ENCODE measurements around the gene ETFBKMT. TPM values are rescaled to one million over a fixed set of nuclear protein-coding genes. Genes with fewer than 3 reads are reported as not detected.

The ETFBKMT gene
- polyA plus RNA-seq, 3 donors = 0.67 to 2.2 (median 1.5) TPM

GRCh38 chr12:31631023-31631724 lies 28.3 kb upstream of the ETFBKMT start:
- H3K9ac ChIP-seq (ENCODE audit: insufficient read depth, low read length, poor library complexity, severe bottlenecking) = no peak overlapping the region
- 100% methylated on average over 1 of the region's 6 CpGs for WGBS (ENCODE audit: insufficient coverage)
- H4K20me1 ChIP-seq (ENCODE audit: insufficient read depth, low read length) = no peaks in the 10 kb centered on the region
- H3K4me2 ChIP-seq (replicated peaks; ENCODE audit: extremely low read depth, low read length, poor library complexity, severe bottlenecking) = no peak overlapping the region
- H3K4me3 ChIP-seq (replicated peaks in 1 of 3; ENCODE audit: low read depth in 2 of 3, low read length in 3 of 3) = no peak overlapping the region
- Mint-ChIP-seq H3K4me1 (peaks cover 13% of the 10 kb centered on the region), H3K27ac (no peak overlapping the region), H3K27me3 (ENCODE audit: low read depth in 3 of 3) (peaks cover 0 to 6% (median 3%) of the 10 kb centered on the region in 3 donors), H3K4me3 (no peak overlapping the region), H3K36me3 (no peaks in the 10 kb centered on the region), H3K9me3 (no peaks in the 10 kb centered on the region)
- no peak for DNase-seq
- no peaks in the 10 kb centered on the region for H3K36me3 ChIP-seq (replicated peaks in 1 of 2; ENCODE audit: control insufficient read depth in 1 of 2, insufficient read depth in 2 of 2, low read length in 2 of 2)
- H3K27me3 ChIP-seq (ENCODE audit: control insufficient read depth in 2 of 2, insufficient read depth in 2 of 2, low read length in 2 of 2) = no peaks in the 10 kb centered on the region
- H3K9me3 ChIP-seq (replicated peaks in 1 of 2; ENCODE audit: control insufficient read depth in 1 of 2, insufficient read depth in 1 of 2, low read length in 2 of 2) = no peaks in the 10 kb centered on the region
- no peaks in the 10 kb centered on the region for H3K79me2 ChIP-seq (ENCODE audit: insufficient read depth, low read length)
- TF ChIP-seq, protein P1, sequence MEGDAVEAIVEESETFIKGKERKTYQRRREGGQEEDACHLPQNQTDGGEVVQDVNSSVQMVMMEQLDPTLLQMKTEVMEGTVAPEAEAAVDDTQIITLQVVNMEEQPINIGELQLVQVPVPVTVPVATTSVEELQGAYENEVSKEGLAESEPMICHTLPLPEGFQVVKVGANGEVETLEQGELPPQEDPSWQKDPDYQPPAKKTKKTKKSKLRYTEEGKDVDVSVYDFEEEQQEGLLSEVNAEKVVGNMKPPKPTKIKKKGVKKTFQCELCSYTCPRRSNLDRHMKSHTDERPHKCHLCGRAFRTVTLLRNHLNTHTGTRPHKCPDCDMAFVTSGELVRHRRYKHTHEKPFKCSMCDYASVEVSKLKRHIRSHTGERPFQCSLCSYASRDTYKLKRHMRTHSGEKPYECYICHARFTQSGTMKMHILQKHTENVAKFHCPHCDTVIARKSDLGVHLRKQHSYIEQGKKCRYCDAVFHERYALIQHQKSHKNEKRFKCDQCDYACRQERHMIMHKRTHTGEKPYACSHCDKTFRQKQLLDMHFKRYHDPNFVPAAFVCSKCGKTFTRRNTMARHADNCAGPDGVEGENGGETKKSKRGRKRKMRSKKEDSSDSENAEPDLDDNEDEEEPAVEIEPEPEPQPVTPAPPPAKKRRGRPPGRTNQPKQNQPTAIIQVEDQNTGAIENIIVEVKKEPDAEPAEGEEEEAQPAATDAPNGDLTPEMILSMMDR (IDR thresholded peaks at IDR 0.05) = no peak
- intact Hi-C loops (cut with micrococcal nuclease) = no loop called here
- no peak overlapping the region for H3K27ac ChIP-seq (ENCODE audit: low read depth in 1 of 2, low read length in 2 of 2)
- no peak overlapping the region for H2AFZ ChIP-seq (ENCODE audit: insufficient read depth, low read depth, low read length, poor library complexity, severe bottlenecking)
- peaks cover 6 to 8% of the 10 kb centered on the region in 2 donors for H3K4me1 ChIP-seq (ENCODE audit: control insufficient read depth in 1 of 2, insufficient read depth in 2 of 2, low read length in 2 of 2)

- 48% methylated on average over 7 of the region's 12 CpGs for WGBS (ENCODE audit: insufficient coverage)
- H3K36me3 ChIP-seq (replicated peaks in 1 of 2; ENCODE audit: control insufficient read depth in 1 of 2, insufficient read depth in 2 of 2, low read length in 2 of 2) = no peaks in the 10 kb centered on the region
- H3K4me2 ChIP-seq (replicated peaks; ENCODE audit: extremely low read depth, low read length, poor library complexity, severe bottlenecking) = no peak overlapping the region
- H3K27ac Mint-ChIP-seq = no peak overlapping the region
- no peaks in the 10 kb centered on the region for H3K27me3 ChIP-seq (ENCODE audit: control insufficient read depth in 2 of 2, insufficient read depth in 2 of 2, low read length in 2 of 2)
- H2AFZ ChIP-seq (ENCODE audit: insufficient read depth, low read depth, low read length, poor library complexity, severe bottlenecking) = no peak overlapping the region
- H3K27me3 Mint-ChIP-seq (ENCODE audit: low read depth in 3 of 3) = peaks cover 0 to 6% (median 3%) of the 10 kb centered on the region in 3 donors
- no peaks in the 10 kb centered on the region for H3K36me3 Mint-ChIP-seq
- H3K27ac ChIP-seq (ENCODE audit: low read depth in 1 of 2, low read length in 2 of 2) = no peak overlapping the region
- peaks cover 19% of the 10 kb centered on the region for H3K4me1 Mint-ChIP-seq
- no peaks in the 10 kb centered on the region for H4K20me1 ChIP-seq (ENCODE audit: insufficient read depth, low read length)
- H3K79me2 ChIP-seq (ENCODE audit: insufficient read depth, low read length) = no peaks in the 10 kb centered on the region
- H3K4me3 Mint-ChIP-seq = peak overlapping the region in 1 of 2 donors; percentile 60
- H3K9me3 Mint-ChIP-seq = no peaks in the 10 kb centered on the region
- intact Hi-C loops (cut with micrococcal nuclease) = no loop called here
- H3K9me3 ChIP-seq (replicated peaks in 1 of 2; ENCODE audit: control insufficient read depth in 1 of 2, insufficient read depth in 1 of 2, low read length in 2 of 2) = no peaks in the 10 kb centered on the region
- TF ChIP-seq, protein P1 (IDR thresholded peaks at IDR 0.05) = no peak
- DNase-seq = peak in 2 of 3 donors; percentile 34 to 65
- no peak overlapping the region for H3K9ac ChIP-seq (ENCODE audit: insufficient read depth, low read length, poor library complexity, severe bottlenecking)
- H3K4me1 ChIP-seq (ENCODE audit: control insufficient read depth in 1 of 2, insufficient read depth in 2 of 2, low read length in 2 of 2) = peaks cover 12 to 13% of the 10 kb centered on the region in 2 donors
- no peak overlapping the region for H3K4me3 ChIP-seq (replicated peaks in 1 of 3; ENCODE audit: low read depth in 2 of 3, low read length in 3 of 3)
These were observed 27.7 kb upstream of the ETFBKMT start for GRCh38 chr12:31631809-31632208.

Data from CD14-positive monocyte (primary cell).